HPDE6-E6E7 (cell line): ENCODE data around the gene TMEM126A.
"Not testable (repeated sequence)": the region's sequence is repeated elsewhere in the genome, so short reads cannot be mapped to it uniquely, and the experiment has no call there.

Source experiments
- DNase-seq: peaks from one replicate; pipeline ENCODE4 v3.0.0; 2011; ENCODE audit warnings: missing footprints; ENCODE audit errors: extremely low spot score

The TMEM126A gene

DNA sequence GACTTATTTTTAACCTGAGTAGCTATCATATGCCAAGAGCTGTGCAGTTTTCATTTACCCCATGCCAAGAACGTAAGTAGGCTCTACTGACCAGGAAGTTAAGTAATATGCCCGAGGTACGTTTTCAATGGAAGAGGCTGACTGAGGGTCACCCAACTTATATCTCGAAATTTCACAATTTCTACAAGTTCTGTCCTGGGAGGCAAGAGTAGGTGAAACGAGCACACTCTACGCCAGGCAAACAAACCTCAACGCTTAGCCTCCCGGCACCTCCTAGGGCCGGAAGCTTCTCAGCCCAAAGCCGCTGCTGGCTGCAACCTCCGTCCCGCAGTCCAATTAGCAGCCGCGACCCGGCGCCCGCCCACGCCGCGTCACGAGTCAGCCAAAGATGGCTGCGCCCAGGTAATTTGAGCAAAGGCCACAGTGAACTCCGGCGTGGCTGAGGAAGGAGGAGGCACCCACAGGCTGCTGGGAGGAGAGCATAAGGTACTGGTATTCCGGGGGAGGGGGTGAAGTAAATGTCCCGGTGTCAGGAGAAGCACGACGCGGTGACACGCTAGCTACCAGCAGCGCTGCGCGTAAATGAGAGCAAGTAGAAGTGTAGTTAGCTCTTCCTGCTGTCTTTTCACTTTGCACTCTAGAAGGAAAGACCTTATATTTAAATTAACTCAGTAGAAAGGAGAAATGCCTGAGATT lies at the start of gene TMEM126A:
TSS of gene TMEM126A (plus strand) at position 364 of the 696 bp plus-strand sequence. CDS start 2,289 bp downstream, outside the sequence.
- peak; percentile 84 for DNase-seq

DNA sequence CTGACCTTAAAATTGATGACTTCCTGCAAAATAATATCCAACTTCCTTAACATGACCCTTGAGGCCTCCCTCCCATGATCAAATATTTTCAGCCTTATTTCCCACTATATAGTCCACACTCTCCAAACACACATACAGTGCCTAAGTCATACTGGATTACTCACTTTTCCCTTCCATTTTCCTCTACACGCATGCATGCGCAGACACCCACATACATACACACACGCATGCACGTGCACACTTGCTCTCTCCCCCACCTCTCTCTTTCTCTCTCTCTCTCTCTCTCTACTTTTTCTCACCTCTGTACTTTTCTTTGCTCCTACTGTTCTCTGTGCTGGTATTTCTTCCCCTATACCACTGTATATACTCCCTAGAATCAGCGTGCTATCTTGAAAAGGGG lies 48.7 kb upstream of the TMEM126A start:
- no peak for DNase-seq

DNA sequence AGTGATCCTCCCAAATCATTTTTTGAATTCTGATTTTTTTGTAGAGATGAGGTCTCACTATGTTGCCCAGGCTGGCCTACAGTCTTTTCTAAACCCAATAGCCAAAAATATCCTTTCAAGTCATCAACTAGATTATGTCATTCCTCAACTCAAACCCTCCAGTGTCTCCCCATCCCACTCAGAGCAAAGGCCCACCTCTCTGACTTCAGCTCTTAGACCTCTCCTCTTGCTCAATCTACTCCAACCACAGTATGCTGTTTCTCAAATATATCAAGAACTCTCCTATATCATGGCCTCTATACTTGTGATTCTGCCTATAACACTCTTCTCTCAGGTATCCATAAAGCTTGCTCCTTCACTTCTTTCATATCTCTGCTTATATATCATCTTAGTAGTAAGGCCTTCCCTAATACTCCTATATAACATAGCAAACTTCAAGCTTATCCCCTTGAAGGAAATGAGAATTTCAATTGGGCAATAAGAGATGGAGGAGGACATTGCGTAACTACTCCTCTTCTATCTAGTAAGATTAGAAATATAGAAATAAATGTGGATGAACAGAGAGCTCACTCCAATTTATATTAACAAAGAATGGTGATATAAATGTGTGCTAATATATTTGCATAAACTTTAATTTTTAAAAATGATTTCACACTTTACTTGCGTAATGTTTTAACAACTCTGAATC lies 45.1 kb upstream of the TMEM126A start:
- DNase-seq, result no peak

DNA sequence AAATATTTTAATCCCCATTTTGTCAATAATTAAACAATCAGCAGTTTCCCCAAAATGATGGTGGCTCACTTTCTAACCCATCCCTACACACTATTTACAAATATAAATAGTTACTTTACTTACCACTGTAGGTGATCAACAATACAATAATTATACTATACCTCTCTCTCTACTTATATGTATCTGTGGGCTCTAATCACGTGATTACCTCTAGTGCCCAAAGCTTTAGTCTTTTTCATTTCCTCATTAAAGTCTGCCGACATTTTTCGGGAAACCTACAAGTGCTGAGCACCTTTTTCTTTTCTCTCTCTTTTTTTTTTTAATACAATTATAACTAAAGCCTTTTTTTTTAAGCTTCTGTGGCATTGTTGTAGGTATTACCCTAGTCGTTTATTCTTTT lies 44.5 kb upstream of the TMEM126A start:
- no peak for DNase-seq

DNA sequence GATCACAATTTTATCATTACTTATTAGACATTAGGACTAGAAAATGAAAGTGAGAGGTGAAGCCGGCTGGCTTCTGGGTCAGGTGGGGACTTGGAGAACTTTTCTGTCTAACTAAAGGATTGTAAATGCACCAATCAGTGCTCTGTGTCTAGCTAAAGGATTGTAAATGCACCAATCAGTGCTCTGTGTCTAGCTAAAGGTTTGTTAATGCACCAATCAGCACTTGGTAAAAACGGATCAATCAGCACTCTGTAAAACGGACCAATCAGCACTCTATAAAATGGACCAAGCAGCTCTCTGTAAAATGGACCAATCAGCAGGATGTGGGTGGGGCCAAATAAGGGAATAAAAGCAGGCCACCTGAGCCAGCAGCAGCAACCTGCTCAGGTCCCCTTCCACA lies 41.5 kb upstream of the TMEM126A start:
- DNase-seq, result not testable (repeated sequence)

DNA sequence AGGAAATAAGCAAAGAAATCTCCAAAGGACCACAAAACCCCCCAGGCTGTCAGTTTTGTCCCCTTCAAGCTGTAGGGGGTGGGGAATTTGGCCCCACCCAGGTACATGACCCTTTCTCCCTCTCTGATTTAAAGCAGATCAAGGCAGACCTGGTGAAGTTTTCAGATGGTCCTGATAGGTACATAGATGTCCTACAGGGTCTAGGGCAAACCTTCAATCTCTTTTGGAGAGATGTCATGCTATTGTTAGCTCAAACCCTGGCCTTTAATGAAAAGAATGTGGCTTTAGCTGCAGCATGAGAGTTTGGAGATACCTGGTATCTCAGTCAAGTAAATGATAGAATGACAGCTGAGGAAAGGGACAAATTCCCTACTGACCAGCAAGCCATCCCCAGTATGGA lies 39.1 kb upstream of the TMEM126A start:
- not testable (repeated sequence) for DNase-seq

DNA sequence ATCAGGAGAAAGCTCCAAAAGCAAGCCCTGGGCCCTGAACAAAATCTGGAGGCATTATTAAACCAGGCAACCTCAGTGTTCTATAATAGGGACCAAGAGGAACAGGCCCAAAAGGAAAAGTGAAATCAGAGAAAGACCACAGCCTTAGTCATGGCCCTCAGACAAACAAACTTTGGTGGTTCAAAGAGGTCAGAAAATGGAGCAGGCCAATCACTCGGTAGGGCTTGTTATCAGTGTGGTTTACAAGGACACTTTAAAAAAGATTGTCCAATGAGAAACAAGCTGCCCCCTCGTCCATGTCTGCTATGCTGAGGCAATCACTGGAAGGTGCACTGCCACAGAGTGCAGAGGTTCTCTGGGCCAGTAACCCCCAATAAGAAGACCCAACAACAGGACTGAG lies 38.5 kb upstream of the TMEM126A start:
- not testable (repeated sequence) for DNase-seq

DNA sequence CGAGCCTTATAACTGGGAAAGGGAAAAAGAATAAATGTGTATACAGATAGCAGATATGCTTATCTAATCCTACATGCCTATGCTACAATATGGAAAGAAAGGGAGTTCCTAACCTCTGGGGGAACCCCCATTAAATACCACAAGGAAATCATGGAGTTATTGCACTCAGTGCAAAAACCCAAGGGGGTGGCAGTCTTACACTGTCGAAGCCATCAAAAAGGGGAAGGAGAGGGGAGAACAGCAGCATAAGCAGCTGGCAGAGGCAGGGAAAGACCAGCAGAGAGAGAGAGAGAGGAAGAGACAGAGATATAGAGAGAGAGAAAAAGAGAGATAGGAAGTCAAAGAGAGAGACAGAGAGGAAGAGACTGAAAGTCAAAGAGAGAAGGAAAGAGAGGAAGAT lies 36.1 kb upstream of the TMEM126A start:
- not testable (repeated sequence) for DNase-seq

DNA sequence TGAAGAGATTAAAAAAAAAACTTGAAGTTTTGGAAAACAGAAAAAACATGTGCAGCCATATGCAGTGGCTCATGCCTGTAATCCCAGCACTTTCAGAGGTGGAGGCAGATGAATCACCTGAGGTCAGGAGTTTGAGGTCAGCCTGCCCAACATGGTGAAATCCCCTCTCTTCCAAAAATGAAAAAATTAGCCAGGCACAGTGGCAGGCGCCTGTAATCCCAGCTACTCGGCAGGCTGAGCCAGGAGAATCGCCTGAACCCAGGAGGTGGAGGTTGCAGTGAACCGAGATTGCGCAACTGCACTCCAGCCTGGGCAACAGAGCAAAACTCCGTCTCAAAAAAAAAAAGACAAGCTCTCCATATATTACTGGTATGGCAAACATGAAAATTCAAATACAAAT lies 28.3 kb upstream of the TMEM126A start:
- no peak for DNase-seq

DNA sequence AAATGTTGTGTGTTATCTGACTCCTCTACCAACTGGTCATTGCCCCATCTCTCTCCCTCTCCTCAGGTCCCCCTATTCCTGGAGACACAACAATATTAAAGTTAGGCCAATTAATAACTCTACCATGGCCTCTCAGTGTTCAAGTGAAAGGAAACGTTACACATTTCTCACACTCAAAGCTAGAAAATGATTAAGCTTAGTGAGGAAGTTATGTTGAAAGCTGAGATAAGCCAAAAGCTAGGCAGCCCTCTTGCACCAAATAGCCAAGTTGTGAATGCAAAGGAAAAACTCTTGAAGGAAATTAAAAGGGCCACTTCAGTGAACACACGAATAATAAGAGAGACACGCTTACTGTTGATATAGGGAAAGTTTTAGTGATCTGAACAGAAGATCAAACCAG lies 27.5 kb upstream of the TMEM126A start:
- no peak for DNase-seq

DNA sequence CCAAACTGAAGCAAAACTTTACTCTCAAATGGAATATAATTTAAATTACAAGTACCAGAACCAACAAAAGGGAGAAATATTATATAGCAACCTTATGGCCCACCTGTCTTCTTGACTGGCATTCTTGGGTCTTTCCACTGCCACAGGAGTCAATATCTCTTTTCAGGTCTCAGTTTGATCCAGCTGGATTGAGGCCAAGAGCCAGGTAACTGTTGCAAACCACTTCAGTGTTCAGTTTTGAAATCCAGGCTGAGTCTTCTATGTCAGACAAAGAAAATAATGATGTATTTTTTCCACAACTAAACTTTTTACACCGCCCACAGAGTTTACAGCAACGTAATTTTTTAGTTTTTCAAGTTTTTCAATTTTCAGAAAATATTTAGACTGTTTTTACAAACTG lies 21.3 kb upstream of the TMEM126A start:
- DNase-seq, result no peak

DNA sequence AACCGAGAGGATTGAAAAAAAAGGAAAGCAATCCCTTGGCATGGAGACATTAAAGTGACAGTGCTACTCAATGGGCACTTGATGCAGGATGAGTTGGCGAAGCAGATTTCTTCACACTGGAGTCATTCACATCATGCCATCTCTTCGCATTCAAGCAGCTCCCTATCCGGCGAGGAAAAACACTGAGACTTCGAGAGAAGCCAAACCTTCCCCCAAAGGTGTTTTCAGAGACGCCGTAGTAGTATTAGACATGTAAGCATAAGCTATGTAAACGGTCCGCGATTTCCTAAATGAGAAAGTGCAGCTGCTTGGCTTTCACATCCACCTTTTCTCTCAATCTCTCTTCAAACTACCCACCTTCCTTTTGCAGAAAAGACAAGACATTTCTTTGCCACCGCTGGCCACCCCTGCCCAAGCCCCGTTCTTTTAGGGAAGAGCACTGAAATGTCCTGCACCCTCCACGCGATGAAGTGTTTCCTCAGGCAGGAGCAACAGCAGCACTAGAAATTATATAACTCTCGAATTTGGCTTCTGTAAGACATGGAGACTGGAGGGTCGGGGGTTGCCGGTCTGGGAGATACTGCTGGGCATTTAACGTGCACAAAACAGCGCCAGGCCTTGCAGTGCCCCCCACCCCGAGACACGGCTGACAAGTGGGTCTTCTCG lies 20.3 kb upstream of the TMEM126A start, which contains the start of gene DLG2:
TSS of gene DLG2 (minus strand) at position 13 of the 666 bp plus-strand sequence.
- DNase-seq, result peak; percentile 22

DNA sequence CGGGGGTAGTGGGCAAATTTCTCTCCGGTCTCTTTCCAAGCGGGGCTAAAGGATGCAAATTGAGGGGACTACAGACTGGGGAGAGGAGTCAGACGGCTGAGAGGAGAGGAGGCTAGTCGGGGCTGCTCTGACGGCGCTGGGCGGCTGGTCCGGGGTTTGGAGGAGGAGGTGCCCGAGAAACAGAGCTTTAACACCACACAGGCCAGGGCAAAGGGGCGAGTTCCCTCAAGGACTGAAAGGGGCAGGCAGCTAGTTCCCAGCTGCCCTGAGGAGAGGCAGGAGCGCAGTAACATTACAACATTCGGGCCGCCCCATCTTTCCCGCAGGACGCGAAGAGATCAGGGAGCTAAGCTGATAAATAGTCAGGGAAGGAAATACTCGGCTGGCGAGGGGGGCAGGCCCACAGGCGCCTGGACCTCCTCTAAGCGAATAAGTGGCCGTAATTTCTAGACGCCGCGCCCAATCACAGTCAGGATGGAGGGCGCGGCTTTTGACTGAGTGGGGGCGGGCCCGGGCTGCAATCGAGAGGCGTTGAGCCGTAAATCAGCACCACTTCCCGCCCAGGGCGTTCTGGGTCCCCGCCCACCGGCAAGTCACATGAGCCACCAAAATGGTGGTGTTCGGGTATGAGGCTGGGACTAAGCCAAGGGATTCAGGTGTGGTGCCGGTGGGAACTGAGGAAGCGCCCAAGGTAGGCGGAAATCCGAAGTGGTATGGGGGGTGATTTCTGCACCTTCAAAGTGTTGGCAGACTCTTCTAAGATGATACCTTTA lies 19.6 kb upstream of the TMEM126A start, which contains the start of gene TMEM126B:
TSS of gene TMEM126B (plus strand) at position 596 of the 773 bp plus-strand sequence. CDS start at position 611, 15 bp downstream.
- DNase-seq, result peak; percentile 81

DNA sequence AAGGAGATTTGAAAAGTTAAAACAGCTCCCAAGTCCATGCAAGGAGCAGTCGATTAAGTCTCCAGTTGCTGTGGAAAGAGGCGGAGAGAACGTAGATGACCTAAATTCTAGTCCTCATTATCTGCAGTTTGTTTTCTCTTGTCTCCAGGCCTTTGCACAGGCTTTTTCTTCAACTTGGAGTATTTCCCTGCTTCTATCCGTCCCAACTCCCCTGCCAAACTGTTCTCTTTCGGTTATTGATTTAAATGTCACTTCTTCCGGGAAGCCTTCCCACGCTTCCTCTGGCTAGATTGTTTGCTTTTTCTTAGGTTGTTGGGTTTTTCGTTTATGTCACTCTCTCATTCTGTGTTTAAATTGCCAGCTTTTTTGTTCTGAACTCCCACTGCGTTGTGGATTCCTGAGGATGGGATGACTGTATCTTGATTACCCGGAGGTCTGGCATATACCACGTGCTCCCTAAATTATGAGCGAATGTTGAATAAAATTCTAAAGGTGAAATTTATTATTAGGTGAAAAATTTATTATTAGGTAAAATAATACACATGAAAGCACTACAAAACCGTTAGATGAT lies 18.9 kb upstream of the TMEM126A start:
- no peak for DNase-seq

DNA sequence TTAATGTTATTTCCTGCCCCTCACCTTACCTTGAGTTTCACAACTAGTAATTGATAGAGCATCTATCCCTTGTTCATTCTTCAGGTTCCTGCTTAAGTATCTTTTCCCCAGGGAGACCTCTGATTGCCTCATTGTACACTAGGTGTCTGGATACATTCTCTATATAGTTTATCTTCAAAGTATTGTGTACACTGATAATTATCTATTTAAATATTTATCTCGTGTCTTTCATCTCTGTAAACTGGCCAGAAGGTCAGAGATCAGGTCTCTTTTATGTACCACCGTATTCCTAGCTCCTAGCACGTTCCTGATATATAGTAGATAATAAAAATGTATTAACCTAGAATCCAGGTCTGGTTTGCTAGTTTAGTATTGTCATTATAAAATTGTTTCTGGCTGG lies 13.0 kb upstream of the TMEM126A start:
- DNase-seq, result no peak

DNA sequence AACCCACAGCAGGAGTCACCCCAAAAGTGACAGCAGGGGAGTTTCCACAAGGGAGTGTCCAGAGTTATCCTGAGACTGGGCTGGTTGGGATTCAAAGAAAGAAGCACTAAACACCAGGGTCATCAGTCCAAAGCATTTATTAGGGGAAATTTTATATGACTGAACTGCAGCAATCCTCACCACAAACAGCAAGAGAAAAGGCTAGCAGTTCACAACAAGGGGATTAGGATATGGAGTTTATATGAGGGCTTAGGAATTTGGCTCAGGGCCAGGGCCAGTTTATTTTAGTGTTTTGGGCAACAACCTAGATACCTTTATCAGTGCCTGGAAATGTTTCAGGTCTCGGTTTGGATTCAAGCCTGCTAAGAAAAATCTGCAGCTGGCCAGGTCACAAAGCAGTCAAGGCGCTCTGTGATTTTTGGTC lies 4.6 kb upstream of the TMEM126A start:
- DNase-seq, result no peak

DNA sequence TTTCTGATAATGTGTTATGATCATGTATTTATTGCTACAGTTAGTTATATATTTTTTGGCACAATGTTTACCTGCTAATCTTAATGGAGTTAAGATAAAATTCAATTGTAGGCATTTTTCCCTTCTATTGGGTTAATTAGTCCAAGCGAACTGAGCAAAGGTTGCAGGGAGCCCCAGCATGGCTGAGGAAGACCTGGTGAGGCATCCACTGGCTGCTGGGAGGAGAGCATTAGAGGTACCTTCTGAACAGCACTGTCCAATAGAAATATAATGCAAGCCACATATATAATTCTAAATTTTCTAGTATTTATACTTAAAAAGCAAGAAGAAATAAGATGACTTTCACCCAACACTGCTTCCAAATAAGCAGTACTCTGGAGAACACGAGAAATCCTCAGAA lies 689 bp upstream of the TMEM126A start:
- DNase-seq, result no peak

DNA sequence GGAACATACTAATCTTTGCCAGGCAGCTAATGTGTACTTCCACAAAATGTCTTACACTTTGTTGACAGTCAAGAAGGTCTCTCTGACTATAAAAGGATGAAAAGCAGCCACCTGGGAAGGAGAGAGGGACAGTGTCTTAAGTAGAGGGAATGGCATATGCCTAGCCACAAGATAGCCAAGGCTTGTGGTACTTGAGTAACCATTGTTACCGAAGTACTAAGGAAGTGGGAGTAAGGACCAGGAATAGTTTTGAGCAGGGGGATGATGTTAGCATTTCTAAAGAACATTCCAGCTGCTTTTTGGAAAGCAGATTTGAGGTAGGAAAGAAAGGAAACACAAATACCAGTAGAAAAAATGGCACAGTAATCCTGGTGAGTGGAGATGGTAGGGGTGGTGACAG lies 3.4 kb downstream of the TMEM126A start:
- no peak for DNase-seq

DNA sequence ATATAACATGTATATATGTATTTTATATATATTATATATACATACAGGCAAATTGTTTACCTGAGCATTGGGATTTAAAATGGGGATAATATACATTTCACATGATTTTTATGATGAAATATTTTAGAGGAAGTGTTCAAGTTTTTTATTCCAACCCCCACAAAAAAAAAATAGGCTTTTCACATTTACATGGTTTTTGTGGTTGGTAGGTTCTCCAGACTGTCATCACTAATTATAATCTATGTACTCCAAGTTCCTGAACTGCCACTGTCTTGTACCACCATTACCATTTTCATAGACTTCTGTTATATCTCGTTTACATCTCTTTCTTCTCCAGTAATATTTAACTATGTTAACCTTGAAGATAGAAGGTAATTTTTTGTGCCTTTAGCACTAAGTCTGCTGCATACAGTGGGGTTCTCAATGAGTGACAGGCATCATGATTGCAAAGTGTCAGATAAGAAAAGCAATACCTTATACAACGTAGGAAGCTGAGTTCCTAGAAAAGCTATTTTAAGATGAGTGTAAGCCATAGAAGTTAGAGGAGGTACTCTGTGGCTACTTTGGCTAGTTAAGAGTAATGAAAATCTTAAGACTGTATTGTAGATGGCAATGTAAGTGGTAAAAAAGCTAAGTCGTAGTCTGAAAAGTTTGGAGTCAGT lies 5.2 kb downstream of the TMEM126A start:
- DNase-seq, result no peak

DNA sequence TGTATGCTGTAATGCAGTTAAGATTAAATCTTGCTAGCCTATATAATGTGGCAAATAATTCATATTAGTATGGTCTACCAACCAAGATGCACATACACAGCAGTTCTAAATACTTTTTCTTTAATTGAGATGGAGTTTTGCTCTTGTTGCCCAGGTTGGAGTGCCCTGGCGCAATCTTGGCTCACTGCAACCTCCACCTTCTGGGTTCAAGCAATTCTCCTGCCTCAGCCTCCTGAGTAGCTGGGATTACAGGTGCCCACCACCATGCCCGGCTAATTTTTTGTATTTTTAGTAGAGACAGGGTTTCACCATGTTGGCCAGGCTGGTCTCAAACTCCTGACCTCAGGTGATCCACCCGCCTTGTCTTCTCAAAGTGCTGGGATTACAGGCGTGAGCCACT lies 6.6 kb downstream of the TMEM126A start:
- not testable (repeated sequence) for DNase-seq

DNA sequence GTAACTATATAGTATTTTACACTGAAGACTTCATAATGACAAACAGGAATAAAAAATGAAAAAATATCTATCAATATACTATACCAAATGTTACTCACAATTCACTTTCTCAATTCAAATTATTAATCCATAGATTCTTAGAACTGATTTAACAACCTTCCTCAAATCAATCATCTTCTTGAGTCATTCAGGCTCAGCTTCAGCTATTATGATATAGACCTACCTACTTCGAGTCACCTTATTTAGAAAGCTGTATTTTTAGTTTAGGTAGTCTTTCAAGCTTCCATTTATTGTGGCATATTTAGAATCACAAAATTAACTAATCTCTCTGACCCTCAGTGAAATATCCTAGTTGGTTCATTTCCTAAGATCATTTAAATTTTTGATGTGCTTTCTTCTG lies 9.0 kb downstream of the TMEM126A start:
- no peak for DNase-seq
